Caco-2 (cell line): ENCODE measurements around the gene ZDHHC14. TPM values are rescaled to one million over a fixed set of nuclear protein-coding genes. Genes with fewer than 3 reads are reported as not detected.

Experiments
- BruUV-seq: library from RNA; stranded (reverse); fragments of 400-500 nt; replicated peaks from 2 replicates; lab custom pipeline; 2021; lab: Mats Ljungman, UMichigan
- CTCF ChIA-PET: fragments of 300-600 bp; sonication (Branson Sonifier 250); formaldehyde crosslinking; loops from one replicate; lab custom pipeline; 2022; ENCODE audit warnings: antibody characterized with exemption; lab: Charles Lee
- POLR2A ChIA-PET: fragments of 300-600 bp; sonication (Branson Sonifier 250); formaldehyde crosslinking; loops from one replicate; lab custom pipeline; 2022; ENCODE audit warnings: antibody characterized with exemption; lab: Charles Lee
- DNase-seq, 2 experiments: peaks; one replicate each; pipeline versions ENCODE4 v3.0.0 to v3.0.0-alpha.2; 2020 to 2022
- H3K27me3 ChIP-seq: replicated peaks from 2 replicates; pipeline ENCODE4 v1.6.0; 2011; ENCODE audit warnings: low read length; ENCODE audit not compliant: control insufficient read depth, insufficient read depth
- H3K36me3 ChIP-seq: 2 replicates; pipeline ENCODE4 v1.5.1; 2011; ENCODE audit warnings: low read length; ENCODE audit not compliant: control insufficient read depth, insufficient read depth
- H3K4me1 ChIP-seq: fragments of 250-450 bp; sonication (Bioruptor Pico); 2 replicates; pipeline ENCODE4 v1.5.1; 2020; ENCODE audit warnings: mild to moderate bottlenecking
- H3K4me3 ChIP-seq: 2 replicates; pipeline ENCODE4 v1.5.1; 2011; ENCODE audit warnings: low read depth, mild to moderate bottlenecking, control low read depth, low read length
- H3K9me3 ChIP-seq: fragments of 250-450 bp; sonication (Bioruptor Pico); 2 replicates; pipeline ENCODE4 v1.5.1; 2020; ENCODE audit warnings: mild to moderate bottlenecking, moderate library complexity
- H3K27ac Mint-ChIP-seq: one replicate; pipeline ENCODE4 v1.8.0; 2022; ENCODE audit warnings: mixed read lengths; ENCODE audit not compliant: unreplicated experiment
- H3K27me3 Mint-ChIP-seq: one replicate; pipeline ENCODE4 v1.8.0; 2022; ENCODE audit warnings: mixed read lengths; ENCODE audit not compliant: insufficient read depth, unreplicated experiment
- H3K36me3 Mint-ChIP-seq: one replicate; pipeline ENCODE4 v1.8.0; 2022; ENCODE audit warnings: mild to moderate bottlenecking, mixed read lengths; ENCODE audit not compliant: insufficient read depth, unreplicated experiment
- H3K4me1 Mint-ChIP-seq: one replicate; pipeline ENCODE4 v1.8.0; 2022; ENCODE audit warnings: low read depth, mixed read lengths; ENCODE audit not compliant: unreplicated experiment
- H3K4me3 Mint-ChIP-seq: one replicate; pipeline ENCODE4 v1.8.0; 2022; ENCODE audit warnings: mild to moderate bottlenecking, moderate library complexity, mixed read lengths; ENCODE audit not compliant: unreplicated experiment
- H3K9me3 Mint-ChIP-seq: one replicate; pipeline ENCODE4 v1.8.0; 2022; ENCODE audit warnings: mixed read lengths; ENCODE audit not compliant: unreplicated experiment
- CTCF ChIP-seq, 2 experiments: fragments of 200-600 bp in 1 of 2; IDR thresholded peaks; 1 replicate in 1 of 2; 2 replicates in 1 of 2; pipeline versions ENCODE4 v1.5.1 to v1.8.0; 2011 to 2022; ENCODE audit warnings: antibody characterized with exemption in 1 of 2, control low read depth in 1 of 2, inconsistent platforms in 1 of 2, low read depth in 1 of 2, low read length in 1 of 2, mild to moderate bottlenecking in 1 of 2, moderate library complexity in 1 of 2; ENCODE audit not compliant: insufficient read depth in 1 of 2, severe bottlenecking in 1 of 2, unreplicated experiment in 1 of 2
- intact Hi-C: fragments of 100-400 bp; cut with micrococcal nuclease; formaldehyde crosslinking; loops from one replicate; pipeline ENCODE4 v1.10.0; 2022; ENCODE audit not compliant: unreplicated experiment
- total RNA-seq: library from RNA; stranded (reverse); gene quantifications from 2 replicates; pipeline ENCODE4 v1.2.3, GENCODE V29; 2022

ZDHHC14 gene
- total RNA-seq, 1 experiment from 2014 or later, result 22.1 TPM

DNA sequence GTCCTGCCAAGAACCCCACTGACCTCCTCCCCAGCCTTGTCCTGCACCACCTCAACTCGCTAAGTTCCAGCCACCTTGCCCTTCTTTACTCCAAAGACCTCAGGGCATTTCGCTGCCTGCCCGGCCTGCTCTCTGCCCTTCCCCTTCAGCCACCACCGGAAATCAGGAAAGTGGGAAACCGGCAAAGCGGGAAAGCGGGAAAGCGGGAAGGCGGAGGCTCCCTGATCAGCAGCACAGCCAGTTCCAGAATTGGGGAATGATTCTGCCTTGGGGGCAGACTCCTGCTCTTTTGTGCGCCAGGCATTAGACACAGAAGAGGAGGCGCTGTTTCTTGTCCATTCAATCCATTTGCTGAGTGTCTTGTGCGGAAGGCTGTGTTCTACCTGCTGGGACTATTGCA, 111.3 kb downstream of the ZDHHC14 start:
- Mint-ChIP-seq H3K27me3 (no peaks in the 10 kb centered on the region), H3K4me3 (no peak overlapping the region), H3K27ac (no peak overlapping the region), H3K36me3 (peaks cover 13% of the 10 kb centered on the region), H3K4me1 (peaks cover 16% of the 10 kb centered on the region), H3K9me3 (no peaks in the 10 kb centered on the region)
- no peak for TF ChIP-seq CTCF (IDR thresholded peaks at IDR 0.05; ENCODE audit: insufficient read depth in 1 of 2, low read depth in 1 of 2, low read length in 1 of 2, severe bottlenecking in 1 of 2, unreplicated experiment in 1 of 2)
- no TSS peak for BruUV-seq
- Histone ChIP-seq H3K36me3 (no peaks in the 10 kb centered on the region; the same call in 1 of the 2 replicates), H3K9me3 (no peaks in the 10 kb centered on the region), H3K4me1 (no peaks in the 10 kb centered on the region), H3K4me3 (no peak overlapping the region), H3K27me3 (no peaks in the 10 kb centered on the region)
- POLR2A ChIA-PET, result no interaction called here
- CTCF ChIA-PET, result no interaction called here
- no peak for DNase-seq
- intact Hi-C loops, result no loop called here

DNA sequence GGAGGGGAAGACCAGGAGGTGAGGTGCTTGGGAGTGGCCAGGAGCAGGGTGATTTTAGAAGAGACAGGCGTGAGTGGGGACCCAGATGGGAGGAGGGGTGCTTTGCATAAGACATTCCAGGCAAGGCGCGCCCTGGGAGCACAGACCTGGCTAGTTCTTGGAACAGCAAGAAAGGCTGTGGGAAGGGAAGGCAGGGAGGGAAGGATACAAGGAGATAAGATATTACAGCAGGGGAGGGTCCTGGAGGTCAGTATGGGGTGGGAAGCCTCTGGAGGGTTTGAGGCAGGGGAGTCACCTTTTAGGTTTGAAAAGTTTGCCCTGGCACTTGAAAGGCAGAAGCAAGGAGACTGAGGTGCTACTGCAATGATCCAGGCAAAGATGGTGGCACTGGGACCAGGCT, 111.8 kb downstream of the ZDHHC14 start:
- Histone ChIP-seq H3K9me3 (no peaks in the 10 kb centered on the region), H3K4me1 (no peaks in the 10 kb centered on the region), H3K36me3 (no peaks in the 10 kb centered on the region; the same call in 1 of the 2 replicates), H3K27me3 (no peaks in the 10 kb centered on the region), H3K4me3 (no peak overlapping the region)
- ChIA-PET POLR2A (no interaction called here), CTCF (no interaction called here)
- TF ChIP-seq CTCF (IDR thresholded peaks at IDR 0.05; ENCODE audit: insufficient read depth in 1 of 2, low read depth in 1 of 2, low read length in 1 of 2, severe bottlenecking in 1 of 2, unreplicated experiment in 1 of 2), result no peak
- BruUV-seq, result no TSS peak
- no peak for DNase-seq
- H3K4me3 Mint-ChIP-seq, result no peak overlapping the region
- no peak overlapping the region for H3K27ac Mint-ChIP-seq
- H3K4me1 Mint-ChIP-seq, result peaks cover 16% of the 10 kb centered on the region
- H3K36me3 Mint-ChIP-seq, result peaks cover 13% of the 10 kb centered on the region
- intact Hi-C loops, result no loop called here
- no peaks in the 10 kb centered on the region for H3K27me3 Mint-ChIP-seq
- H3K9me3 Mint-ChIP-seq, result no peaks in the 10 kb centered on the region

DNA sequence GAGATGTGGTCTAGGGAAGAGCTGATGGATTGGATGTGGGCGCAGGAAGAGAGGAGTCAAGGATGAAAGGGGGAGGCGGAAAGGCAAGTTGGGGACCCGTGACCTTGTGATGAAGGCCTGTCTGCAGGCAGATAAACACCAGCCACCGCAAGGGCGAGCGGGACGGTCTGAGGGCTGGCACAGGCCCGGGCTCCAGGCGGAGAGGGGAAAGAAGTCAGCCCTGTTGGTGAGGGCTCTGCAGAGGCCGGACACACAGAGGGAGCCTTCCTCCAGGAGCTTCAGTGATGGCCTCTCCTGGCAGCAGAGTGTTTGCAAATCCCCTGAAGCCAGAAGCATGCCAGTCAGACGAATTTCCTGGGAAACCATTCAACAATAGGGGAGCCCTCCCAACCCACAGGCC, 112.2 kb downstream of the ZDHHC14 start:
- no TSS peak for BruUV-seq
- CTCF ChIA-PET, result no interaction called here

More for the DNA sequence above, 112.2 kb downstream of the ZDHHC14 start:
- Histone ChIP-seq H3K36me3 (no peaks in the 10 kb centered on the region), H3K4me1 (no peaks in the 10 kb centered on the region), H3K4me3 (no peak overlapping the region), H3K9me3 (no peaks in the 10 kb centered on the region), H3K27me3 (no peaks in the 10 kb centered on the region)
- no peak for DNase-seq
- Mint-ChIP-seq H3K4me3 (no peak overlapping the region), H3K36me3 (peaks cover 17% of the 10 kb centered on the region), H3K4me1 (peaks cover 16% of the 10 kb centered on the region), H3K27ac (no peak overlapping the region), H3K27me3 (no peaks in the 10 kb centered on the region), H3K9me3 (no peaks in the 10 kb centered on the region)
- TF ChIP-seq CTCF (IDR thresholded peaks at IDR 0.05; ENCODE audit: insufficient read depth in 1 of 2, low read depth in 1 of 2, low read length in 1 of 2, severe bottlenecking in 1 of 2, unreplicated experiment in 1 of 2), result no peak
- intact Hi-C loops, result no loop called here
- POLR2A ChIA-PET, result no interaction called here
